Breast epithelium (tissue), 3 donors: ENCODE measurements around the gene CTBS.

Experiments used
- POLR2A ChIP-seq: fragments of 450-650 bp; IDR thresholded peaks from one replicate; pipeline ENCODE4 v1.6.1; 2016; ENCODE audit warnings: antibody characterized with exemption, mild to moderate bottlenecking, moderate library complexity
- TF ChIP-seq, protein P1 (sequence below), 3 donors: fragments of 450-650 bp; IDR thresholded peaks; one replicate each; pipeline ENCODE4 v1.5.1; 2016 to 2017; ENCODE audit warnings: antibody characterized with exemption in 3 of 3, mild to moderate bottlenecking in 3 of 3, moderate library complexity in 3 of 3

DNA sequence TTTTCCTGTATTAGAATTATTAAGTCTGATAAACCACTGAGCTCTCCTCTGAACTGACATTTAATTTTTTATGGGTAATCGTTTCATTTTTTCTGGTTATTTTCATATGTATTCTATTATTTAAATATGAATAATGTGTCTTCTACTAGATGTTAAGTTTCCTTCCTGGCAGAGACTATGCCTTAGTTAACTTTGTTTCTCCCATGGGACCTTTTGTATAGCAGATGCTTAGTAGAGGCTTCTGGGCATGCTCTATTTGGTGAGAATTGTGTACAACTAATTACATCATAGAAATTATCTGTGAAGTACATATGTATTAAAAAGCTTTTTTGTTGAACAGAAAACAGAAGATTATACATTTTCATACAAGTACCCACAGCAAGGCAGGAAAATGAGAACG, 23.4 kb downstream of the CTBS start:
- TF ChIP-seq, protein P1, sequence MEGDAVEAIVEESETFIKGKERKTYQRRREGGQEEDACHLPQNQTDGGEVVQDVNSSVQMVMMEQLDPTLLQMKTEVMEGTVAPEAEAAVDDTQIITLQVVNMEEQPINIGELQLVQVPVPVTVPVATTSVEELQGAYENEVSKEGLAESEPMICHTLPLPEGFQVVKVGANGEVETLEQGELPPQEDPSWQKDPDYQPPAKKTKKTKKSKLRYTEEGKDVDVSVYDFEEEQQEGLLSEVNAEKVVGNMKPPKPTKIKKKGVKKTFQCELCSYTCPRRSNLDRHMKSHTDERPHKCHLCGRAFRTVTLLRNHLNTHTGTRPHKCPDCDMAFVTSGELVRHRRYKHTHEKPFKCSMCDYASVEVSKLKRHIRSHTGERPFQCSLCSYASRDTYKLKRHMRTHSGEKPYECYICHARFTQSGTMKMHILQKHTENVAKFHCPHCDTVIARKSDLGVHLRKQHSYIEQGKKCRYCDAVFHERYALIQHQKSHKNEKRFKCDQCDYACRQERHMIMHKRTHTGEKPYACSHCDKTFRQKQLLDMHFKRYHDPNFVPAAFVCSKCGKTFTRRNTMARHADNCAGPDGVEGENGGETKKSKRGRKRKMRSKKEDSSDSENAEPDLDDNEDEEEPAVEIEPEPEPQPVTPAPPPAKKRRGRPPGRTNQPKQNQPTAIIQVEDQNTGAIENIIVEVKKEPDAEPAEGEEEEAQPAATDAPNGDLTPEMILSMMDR (IDR thresholded peaks at IDR 0.05) = no peak
- no peak for TF ChIP-seq POLR2A
